Activated CD8-positive, alpha-beta T cell treated with anti-CD3 and anti-CD28 coated beads for 36 hours (primary cell): ENCODE measurements around the gene HFM1. TPM values are rescaled to one million over a fixed set of nuclear protein-coding genes. Genes with fewer than 3 reads are reported as not detected.

Experiments
- ATAC-seq: fragments of 200-7000 bp; cut with Tn5 transposase; one replicate; pipeline ENCODE4 v1.10.0; 2021; ENCODE audit warnings: mild to moderate bottlenecking, moderate library complexity
- CTCF ChIA-PET: fragments of 350-600 bp; sonication (Branson Sonifier 250); formaldehyde crosslinking; loops from one replicate; lab custom pipeline; 2021; ENCODE audit warnings: antibody characterized with exemption; lab: Charles Lee
- POLR2A ChIA-PET: fragments of 350-600 bp; sonication (Branson Sonifier 250); formaldehyde crosslinking; loops from one replicate; lab custom pipeline; 2021; ENCODE audit warnings: antibody characterized with exemption; lab: Charles Lee
- DNase-seq: peaks from one replicate; pipeline ENCODE4 v3.0.0-alpha.2; 2020
- H3K27ac Mint-ChIP-seq: one replicate; pipeline ENCODE4 v1.8.0; 2021; ENCODE audit warnings: mild to moderate bottlenecking, mixed read lengths
- H3K27me3 Mint-ChIP-seq: one replicate; pipeline ENCODE4 v1.8.0; 2021; ENCODE audit warnings: mixed read lengths
- H3K36me3 Mint-ChIP-seq: one replicate; pipeline ENCODE4 v1.8.0; 2021; ENCODE audit warnings: low read depth, mixed read lengths
- H3K4me1 Mint-ChIP-seq: one replicate; pipeline ENCODE4 v1.8.0; 2021; ENCODE audit warnings: low read depth, mixed read lengths
- H3K4me3 Mint-ChIP-seq: one replicate; pipeline ENCODE4 v1.8.0; 2021; ENCODE audit warnings: mild to moderate bottlenecking, moderate library complexity, mixed read lengths
- H3K9me3 Mint-ChIP-seq: one replicate; pipeline ENCODE4 v1.8.0; 2021; ENCODE audit warnings: mixed read lengths
- CTCF ChIP-seq: fragments of 200-600 bp; IDR thresholded peaks from one replicate; pipeline ENCODE4 v1.8.0; 2022; ENCODE audit warnings: antibody characterized with exemption, mild to moderate bottlenecking
- intact Hi-C: fragments of 100-400 bp; cut with micrococcal nuclease; formaldehyde crosslinking; loops from one replicate; pipeline ENCODE4 v1.10.0; 2022
- total RNA-seq, 2 experiments: library from RNA; stranded (reverse); gene quantifications; one replicate each; pipeline ENCODE4 v1.2.3, GENCODE V29; 2021

Gene HFM1
- total RNA-seq, 2 experiments from 2014 or later, result 0.47 TPM; not detected in 1

- no peaks in the 10 kb centered on the region for H3K36me3 Mint-ChIP-seq
Measured at GRCh38 chr1:91226741-91227140, 177.9 kb downstream of the HFM1 start.

DNA sequence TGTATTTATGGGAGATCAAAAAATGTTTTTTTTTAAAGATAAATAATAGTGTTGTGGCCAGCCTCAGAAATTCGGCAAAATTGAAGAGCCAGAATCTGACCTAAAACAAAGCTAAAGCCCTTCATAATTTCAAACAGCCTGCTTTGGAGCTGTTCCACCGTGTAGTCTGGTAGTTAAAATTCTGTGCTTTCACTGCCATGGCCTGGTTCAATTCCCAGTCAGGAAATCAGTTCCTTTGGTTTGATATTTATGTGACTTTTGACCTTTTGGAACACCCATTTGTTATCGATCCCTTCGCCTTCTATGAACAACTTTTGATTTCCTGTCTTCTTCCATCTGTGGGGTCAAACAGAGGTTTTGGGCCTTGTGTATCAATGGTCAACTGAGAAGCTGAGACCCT is 179.8 kb downstream of the HFM1 start:
- H3K4me3 Mint-ChIP-seq, result no peak overlapping the region
- no peak for DNase-seq
- no peaks in the 10 kb centered on the region for H3K36me3 Mint-ChIP-seq
- TF ChIP-seq CTCF, result no peak
- intact Hi-C loops, result no loop called here
- H3K4me1 Mint-ChIP-seq, result no peaks in the 10 kb centered on the region
- H3K27ac Mint-ChIP-seq, result no peak overlapping the region
- CTCF ChIA-PET, result no interaction called here
- no peak for ATAC-seq
- H3K9me3 Mint-ChIP-seq, result peaks cover 3% of the 10 kb centered on the region
- H3K27me3 Mint-ChIP-seq, result peaks cover 1% of the 10 kb centered on the region
- POLR2A ChIA-PET, result no interaction called here

More at GRCh38 chr1:91226741-91227140, 177.9 kb downstream of the HFM1 start:
- DNase-seq, result no peak
- no peak for ATAC-seq
- ChIA-PET CTCF (no interaction called here), POLR2A (no interaction called here)
- intact Hi-C loops, result no loop called here
- peaks cover 1% of the 10 kb centered on the region for H3K27me3 Mint-ChIP-seq
- no peak for TF ChIP-seq CTCF
- no peak overlapping the region for H3K4me3 Mint-ChIP-seq
- no peaks in the 10 kb centered on the region for H3K9me3 Mint-ChIP-seq
- H3K27ac Mint-ChIP-seq, result no peak overlapping the region
- H3K4me1 Mint-ChIP-seq, result no peaks in the 10 kb centered on the region

DNA sequence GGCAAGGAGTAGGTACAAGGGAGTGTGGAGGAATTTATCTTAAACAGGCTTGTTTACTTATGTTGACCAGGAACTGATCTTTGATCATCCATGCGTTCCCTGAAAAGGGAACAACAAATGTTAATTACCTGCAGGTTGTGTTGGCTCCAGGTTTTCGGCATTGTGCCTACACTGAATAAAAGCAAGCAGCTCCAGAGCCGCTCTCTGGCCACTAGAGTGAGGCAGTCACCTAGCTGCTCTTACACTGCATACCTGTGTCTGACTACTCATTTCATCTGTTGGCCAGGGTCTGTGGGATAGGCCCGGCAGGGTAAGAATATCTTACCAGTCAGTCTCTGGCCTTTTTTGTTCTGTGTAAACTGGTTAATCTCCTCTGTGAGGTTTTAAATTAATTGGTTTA is 183.6 kb downstream of the HFM1 start:
- H3K36me3 Mint-ChIP-seq, result no peaks in the 10 kb centered on the region
- H3K9me3 Mint-ChIP-seq, result peaks cover 10% of the 10 kb centered on the region
- intact Hi-C loops, result no loop called here
- ChIA-PET CTCF (no interaction called here), POLR2A (no interaction called here)
- H3K4me1 Mint-ChIP-seq, result no peaks in the 10 kb centered on the region
- no peak for ATAC-seq
- H3K27ac Mint-ChIP-seq, result no peak overlapping the region
- DNase-seq, result no peak
- no peak for TF ChIP-seq CTCF
- H3K4me3 Mint-ChIP-seq, result no peak overlapping the region
- no peaks in the 10 kb centered on the region for H3K27me3 Mint-ChIP-seq

DNA sequence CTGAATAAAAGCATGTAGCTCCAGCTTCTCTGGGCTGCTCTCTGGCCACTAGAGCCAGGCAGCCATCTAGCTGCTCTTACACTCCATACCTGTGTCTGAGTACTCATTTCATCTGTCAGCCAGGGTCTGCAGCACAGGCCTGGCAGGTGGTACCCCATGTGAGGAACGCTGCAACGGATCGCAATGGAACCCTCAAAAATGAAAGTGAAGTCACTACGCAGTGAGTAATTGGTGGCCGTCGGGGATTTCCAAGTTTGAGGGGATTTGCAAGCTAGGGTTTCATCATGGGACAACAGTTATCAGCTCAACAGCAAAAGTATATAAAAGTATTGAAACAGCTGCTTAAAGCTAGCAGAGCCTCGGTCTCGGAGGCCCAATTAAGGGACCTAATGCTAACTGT is 186.7 kb downstream of the HFM1 start:
- Mint-ChIP-seq H3K4me3 (no peak overlapping the region), H3K27me3 (no peaks in the 10 kb centered on the region), H3K36me3 (no peaks in the 10 kb centered on the region), H3K9me3 (peaks cover 10% of the 10 kb centered on the region), H3K4me1 (no peaks in the 10 kb centered on the region), H3K27ac (no peak overlapping the region)
- DNase-seq (no peak), ATAC-seq (no peak)
- intact Hi-C loops, result no loop called here
- no peak for TF ChIP-seq CTCF
- POLR2A ChIA-PET, result no interaction called here
- CTCF ChIA-PET, result interaction anchor here (1.1 kb wide), 1 partner anchor 65 kb away, joined by 3 read pairs; no protein-coding TSS in a partner anchor

Other genes with a start within 250 kb of the HFM1 start
- gene CDC7, start 96.0 kb upstream of the HFM1 start, total RNA-seq, result 10 to 100 TPM; 28.0 to 30.3 TPM